Mesenchymal stem cell (in vitro differentiated cells and primary cell): ENCODE measurements around the gene SLC35A2.

Experiments
- DNase-seq: peaks from one replicate; pipeline ENCODE4 v3.0.0-alpha.2; 2013
- H2AFZ ChIP-seq: one replicate; pipeline ENCODE4 v1.6.1; 2013; ENCODE audit warnings: low read depth, mild to moderate bottlenecking, control low read depth, inconsistent platforms, low read length, moderate library complexity
- H2AK5ac ChIP-seq: 2 replicates; pipeline ENCODE4 v1.6.1; 2013; ENCODE audit warnings: low read length, moderate library complexity, mild to moderate bottlenecking, inconsistent platforms; ENCODE audit not compliant: severe bottlenecking
- H2BK120ac ChIP-seq: one replicate; pipeline ENCODE4 v1.6.1; 2013; ENCODE audit warnings: low read depth, mild to moderate bottlenecking, inconsistent platforms, low read length, moderate library complexity
- H2BK12ac ChIP-seq, 2 experiments: one replicate each; pipeline ENCODE4 v1.6.1; 2013; ENCODE audit warnings: inconsistent platforms in 2 of 2, low read length in 2 of 2, mild to moderate bottlenecking in 2 of 2, moderate library complexity in 2 of 2, control low read depth in 1 of 2
- H2BK15ac ChIP-seq: one replicate; pipeline ENCODE4 v1.6.1; 2013; ENCODE audit warnings: mild to moderate bottlenecking, low read depth, inconsistent platforms; ENCODE audit not compliant: poor library complexity, severe bottlenecking
- H2BK5ac ChIP-seq: 2 replicates; pipeline ENCODE4 v1.6.1; 2013; ENCODE audit warnings: low read depth, mild to moderate bottlenecking, low read length, control low read depth, inconsistent platforms; ENCODE audit not compliant: poor library complexity, severe bottlenecking
- H3K14ac ChIP-seq, 2 experiments: one replicate each; pipeline ENCODE4 v1.6.1; 2013; ENCODE audit warnings: inconsistent platforms in 2 of 2, low read length in 2 of 2, control low read depth in 1 of 2, mild to moderate bottlenecking in 1 of 2, moderate library complexity in 1 of 2
- H3K18ac ChIP-seq, 2 experiments: one replicate each; pipeline ENCODE4 v1.6.1; 2013; ENCODE audit warnings: inconsistent platforms in 2 of 2, low read length in 2 of 2, control low read depth in 1 of 2, low read depth in 1 of 2, mild to moderate bottlenecking in 1 of 2
- H3K23ac ChIP-seq, 2 experiments: one replicate each; pipeline ENCODE4 v1.6.1; 2013; ENCODE audit warnings: inconsistent platforms in 2 of 2, low read length in 2 of 2, mild to moderate bottlenecking in 2 of 2, moderate library complexity in 2 of 2, control low read depth in 1 of 2
- H3K27ac ChIP-seq: 2 replicates; pipeline ENCODE4 v1.5.1; 2013; ENCODE audit warnings: mild to moderate bottlenecking, moderate library complexity, low read length, control low read depth, inconsistent platforms; ENCODE audit not compliant: poor library complexity, severe bottlenecking
- H3K27me3 ChIP-seq, 2 experiments: 2 replicates each; pipeline versions ENCODE4 v1.6.1 to v1.7.0; 2013; ENCODE audit warnings: low read length in 2 of 2, mild to moderate bottlenecking in 2 of 2, moderate library complexity in 2 of 2, control low read depth in 1 of 2, inconsistent platforms in 1 of 2; ENCODE audit not compliant: control insufficient read depth in 1 of 2, insufficient read depth in 1 of 2
- H3K36me3 ChIP-seq, 2 experiments: 2 replicates each; pipeline versions ENCODE4 v1.6.1 to v1.7.0; 2013; ENCODE audit warnings: low read length in 2 of 2, control low read depth in 1 of 2, inconsistent platforms in 1 of 2, low read depth in 1 of 2, mild to moderate bottlenecking in 1 of 2; ENCODE audit not compliant: insufficient read depth in 2 of 2, control insufficient read depth in 1 of 2
- H3K4ac ChIP-seq, 2 experiments: one replicate each; pipeline ENCODE4 v1.6.1; 2013; ENCODE audit warnings: inconsistent platforms in 2 of 2, low read length in 2 of 2, mild to moderate bottlenecking in 2 of 2, moderate library complexity in 2 of 2, control low read depth in 1 of 2, low read depth in 1 of 2
- H3K4me1 ChIP-seq: 2 replicates; pipeline ENCODE4 v1.6.1; 2013; ENCODE audit warnings: low read depth, low read length, control low read depth; ENCODE audit not compliant: control insufficient read depth, insufficient read depth
- H3K4me2 ChIP-seq: 2 replicates; pipeline ENCODE4 v1.6.1; 2013; ENCODE audit warnings: low read length, mild to moderate bottlenecking, inconsistent platforms; ENCODE audit not compliant: poor library complexity, severe bottlenecking
- H3K4me3 ChIP-seq, 2 experiments: 2 replicates each; pipeline versions ENCODE4 v1.5.1 to v1.7.0; 2013; ENCODE audit warnings: low read length in 2 of 2, mild to moderate bottlenecking in 2 of 2, control low read depth in 1 of 2, low read depth in 1 of 2; ENCODE audit not compliant: insufficient read depth in 1 of 2
- H3K79me1 ChIP-seq: replicated peaks from 2 replicates; pipeline ENCODE4 v1.6.1; 2013; ENCODE audit warnings: mild to moderate bottlenecking, control low read depth, low read length, inconsistent platforms; ENCODE audit not compliant: poor library complexity, severe bottlenecking
- H3K9ac ChIP-seq: 2 replicates; pipeline ENCODE4 v1.7.0; 2013; ENCODE audit warnings: mild to moderate bottlenecking, low read length, moderate library complexity
- H3K9me3 ChIP-seq: 2 replicates; pipeline ENCODE4 v1.7.0; 2013; ENCODE audit warnings: mild to moderate bottlenecking, low read length; ENCODE audit not compliant: control insufficient read depth
- H4K8ac ChIP-seq: one replicate; pipeline ENCODE4 v1.6.1; 2013; ENCODE audit warnings: inconsistent platforms, mild to moderate bottlenecking, low read length, moderate library complexity
- H4K91ac ChIP-seq: one replicate; pipeline ENCODE4 v1.6.1; 2013; ENCODE audit warnings: mild to moderate bottlenecking, low read length, inconsistent platforms
- WGBS: methylation state at CpG from one replicate; pipeline ENCODE4 v1.1.7; 2013; ENCODE audit warnings: mixed read lengths; 5-methylcytosine and 5-hydroxymethylcytosine counted together

Gene SLC35A2

GRCh38 chrX:48924270-48924669 lies 12.8 kb upstream of the SLC35A2 start:
- Histone ChIP-seq H2BK12ac (no peak overlapping the region), H4K8ac (no peak overlapping the region), H2AK5ac (no peak overlapping the region), H3K4me1 (peaks cover 5% of the 10 kb centered on the region), H3K79me1 (peaks cover 11% of the 10 kb centered on the region), H2BK120ac (no peak overlapping the region), H3K4me3 (no peak overlapping the region), H3K4me2 (no peak overlapping the region), H4K91ac (no peak overlapping the region), H3K27ac (no peak overlapping the region), H2AFZ (no peak overlapping the region), H3K27me3 (peaks cover 0 to 9% of the 10 kb centered on the region in 2 experiments), H3K18ac (no peak overlapping the region), H2BK15ac (no peak overlapping the region), H3K14ac (no peak overlapping the region), H2BK5ac (no peak overlapping the region), H3K36me3 (peaks cover 49 to 50% of the 10 kb centered on the region in 2 experiments), H3K23ac (no peak overlapping the region), H3K4ac (no peak overlapping the region), H3K9ac (no peak overlapping the region), H3K9me3 (no peaks in the 10 kb centered on the region)
- WGBS, result 97% methylated on average over 5 of the region's 5 CpGs
- no peak for DNase-seq

- Histone ChIP-seq H3K4me1 (peaks cover 5% of the 10 kb centered on the region), H4K91ac (no peak overlapping the region), H2BK5ac (no peak overlapping the region), H3K18ac (no peak overlapping the region), H2AK5ac (no peak overlapping the region), H3K4ac (no peak overlapping the region), H3K4me2 (no peak overlapping the region), H2BK12ac (no peak overlapping the region), H2AFZ (no peak overlapping the region), H3K9ac (no peak overlapping the region), H3K14ac (no peak overlapping the region), H4K8ac (no peak overlapping the region), H2BK120ac (no peak overlapping the region), H3K9me3 (no peaks in the 10 kb centered on the region), H3K23ac (no peak overlapping the region), H3K79me1 (peaks cover 11% of the 10 kb centered on the region), H3K27me3 (peaks cover 0 to 9% of the 10 kb centered on the region in 2 experiments), H3K4me3 (no peak overlapping the region), H3K27ac (no peak overlapping the region), H2BK15ac (no peak overlapping the region), H3K36me3 (peaks cover 49 to 50% of the 10 kb centered on the region in 2 experiments)
- WGBS, result 99% methylated on average over 13 of the region's 13 CpGs
- no peak for DNase-seq
Measured at GRCh38 chrX:48923771-48924170, 12.3 kb upstream of the SLC35A2 start.

DNA sequence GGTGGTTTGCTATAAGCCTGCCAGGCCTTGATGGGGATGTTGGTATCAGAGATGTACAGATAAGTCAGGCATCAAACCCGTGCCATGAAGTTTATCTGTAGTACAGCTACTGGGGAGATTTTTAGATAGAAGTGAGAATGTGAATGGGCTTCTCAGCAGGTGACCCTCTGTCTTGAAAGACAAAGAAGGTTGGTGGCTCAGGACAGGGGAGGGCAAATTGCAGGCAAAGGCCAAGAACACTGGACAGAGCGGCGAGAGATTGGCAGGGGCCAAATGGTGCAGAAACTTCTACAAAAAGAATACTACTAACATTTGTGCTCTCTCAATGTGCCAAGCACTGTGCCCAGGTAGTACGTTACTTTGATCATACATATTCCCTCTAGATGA lies 9.3 kb upstream of the SLC35A2 start:
- peaks cover 8% of the 10 kb centered on the region for H3K79me1 ChIP-seq
- WGBS, result 89% methylated on average over 4 of the region's 4 CpGs
- H3K4me2 ChIP-seq, result no peak overlapping the region
- peaks cover 0 to 4% of the 10 kb centered on the region in 2 experiments for H3K27me3 ChIP-seq
- no peak overlapping the region for H3K4me3 ChIP-seq
- H3K36me3 ChIP-seq, result peaks cover 37 to 42% of the 10 kb centered on the region in 2 experiments
- H4K91ac ChIP-seq, result no peak overlapping the region
- no peak overlapping the region for H2AK5ac ChIP-seq
- no peak overlapping the region for H2BK120ac ChIP-seq
- no peak overlapping the region for H3K23ac ChIP-seq
- H4K8ac ChIP-seq, result no peak overlapping the region
- no peak overlapping the region for H3K18ac ChIP-seq
- H2AFZ ChIP-seq, result no peak overlapping the region
- H3K27ac ChIP-seq, result no peak overlapping the region
- no peak overlapping the region for H2BK5ac ChIP-seq
- no peaks in the 10 kb centered on the region for H3K9me3 ChIP-seq
- H3K14ac ChIP-seq, result no peak overlapping the region
- no peak overlapping the region for H2BK12ac ChIP-seq
- H3K4me1 ChIP-seq, result peaks cover 13% of the 10 kb centered on the region
- H2BK15ac ChIP-seq, result no peak overlapping the region
- no peak for DNase-seq
- H3K9ac ChIP-seq, result no peak overlapping the region
- H3K4ac ChIP-seq, result no peak overlapping the region

DNA sequence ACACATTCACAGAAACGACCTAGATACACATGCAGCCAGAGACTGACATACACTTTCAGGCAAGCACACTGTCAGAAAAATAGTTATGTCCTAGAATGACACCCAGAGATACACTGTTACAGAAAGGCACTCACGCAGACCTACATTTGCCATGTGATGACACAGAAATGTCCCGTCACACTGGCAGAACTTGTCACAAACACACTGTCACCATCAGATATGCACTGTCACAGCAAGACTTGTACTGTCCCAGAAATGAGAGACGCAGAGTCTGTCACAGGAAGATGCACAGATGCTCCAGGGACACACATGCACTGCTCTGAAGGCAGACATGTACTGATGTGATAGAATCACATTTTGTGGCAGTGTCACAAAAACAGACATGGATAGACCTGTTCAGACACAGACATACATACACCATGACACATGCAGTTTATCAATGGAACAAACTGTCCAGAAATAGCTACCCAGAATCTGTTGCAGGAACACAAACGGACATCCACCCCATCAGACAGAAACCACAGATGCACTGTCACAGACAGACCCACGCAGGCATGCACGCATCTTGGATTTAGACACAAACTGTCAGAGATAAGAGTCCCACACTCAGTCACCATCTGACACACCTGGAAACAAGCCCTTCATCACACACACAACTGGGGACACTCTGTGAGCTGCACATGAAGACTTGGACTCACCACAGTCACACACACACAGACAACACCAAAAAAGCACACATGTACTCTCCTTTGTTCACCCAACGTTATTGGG lies 8.7 kb upstream of the SLC35A2 start:
- H2AFZ ChIP-seq, result no peak overlapping the region
- no peaks in the 10 kb centered on the region for H3K9me3 ChIP-seq
- H2AK5ac ChIP-seq, result no peak overlapping the region
- peaks cover 0 to 7% of the 10 kb centered on the region in 2 experiments for H3K27me3 ChIP-seq
- H2BK15ac ChIP-seq, result no peak overlapping the region
- H2BK5ac ChIP-seq, result no peak overlapping the region
- H2BK120ac ChIP-seq, result no peak overlapping the region
- H3K4me2 ChIP-seq, result no peak overlapping the region
- H3K4ac ChIP-seq, result no peak overlapping the region
- no peak overlapping the region for H2BK12ac ChIP-seq
- H3K36me3 ChIP-seq, result peaks cover 32 to 42% of the 10 kb centered on the region in 2 experiments
- DNase-seq, result peak; percentile 7
- peak overlapping the region; percentile 35 for H3K27ac ChIP-seq
- peak overlapping the region in 1 of 2 experiments; percentile 32 for H3K14ac ChIP-seq
- peaks cover 10% of the 10 kb centered on the region for H3K79me1 ChIP-seq
- no peak overlapping the region for H4K91ac ChIP-seq
- WGBS, result 63% methylated on average over 8 of the region's 8 CpGs
- no peak overlapping the region for H4K8ac ChIP-seq
- H3K9ac ChIP-seq, result no peak overlapping the region
- H3K4me1 ChIP-seq, result peaks cover 13% of the 10 kb centered on the region
- H3K18ac ChIP-seq, result peak overlapping the region in 1 of 2 experiments; percentile 48
- no peak overlapping the region for H3K23ac ChIP-seq
- no peak overlapping the region for H3K4me3 ChIP-seq
